NCI-H524 (cell line): ENCODE measurements around the gene COL4A5.

Experiments used
- DNase-seq, 2 experiments: peaks; one replicate each; lab custom pipeline; 2025; lab: John Stamatoyannopoulos, UW

Gene COL4A5

GRCh38 chrX:108641589-108642272 is 202.1 kb downstream of the COL4A5 start:
- no peak for DNase-seq

- no peak for DNase-seq
Observed at GRCh38 chrX:108642273-108642628, 202.6 kb downstream of the COL4A5 start.

GRCh38 chrX:108664701-108665100 is 225.1 kb downstream of the COL4A5 start:
- DNase-seq: no peak

GRCh38 chrX:108666101-108666500 is 226.5 kb downstream of the COL4A5 start:
- DNase-seq: no peak

- no peak for DNase-seq
Observed at GRCh38 chrX:108671526-108671925, 231.9 kb downstream of the COL4A5 start.

GRCh38 chrX:108696690-108697089 is 257.1 kb downstream of the COL4A5 start:
- no peak for DNase-seq

GRCh38 chrX:108699368-108699767 is 259.7 kb downstream of the COL4A5 start:
- peak; percentile 16 to 69 for DNase-seq

GRCh38 chrX:108701633-108702032 is 262.0 kb downstream of the COL4A5 start:
- DNase-seq: peak in 1 of 2 experiments; percentile 63

GRCh38 chrX:108702530-108702929 is 262.9 kb downstream of the COL4A5 start:
- no peak for DNase-seq

- no peak for DNase-seq
Observed at GRCh38 chrX:108704839-108705238, 265.2 kb downstream of the COL4A5 start.

- no peak for DNase-seq
Observed at GRCh38 chrX:108712886-108713285, 273.2 kb downstream of the COL4A5 start.

- DNase-seq: no peak
Observed at GRCh38 chrX:108722561-108722960, 282.9 kb downstream of the COL4A5 start.

GRCh38 chrX:108726748-108727147 is 287.1 kb downstream of the COL4A5 start:
- DNase-seq: no peak

GRCh38 chrX:108731153-108731552 is 291.5 kb downstream of the COL4A5 start:
- DNase-seq: no peak

- DNase-seq: peak in 1 of 2 experiments; percentile 42
Observed at GRCh38 chrX:108732630-108733321, 293.1 kb downstream of the COL4A5 start.

- DNase-seq: no peak
Observed at GRCh38 chrX:108734426-108734825, 294.8 kb downstream of the COL4A5 start.

- peak; percentile 37 to 56 for DNase-seq
Observed at GRCh38 chrX:108735091-108735678, 295.5 kb downstream of the COL4A5 start.

GRCh38 chrX:108735679-108736508 is 296.3 kb downstream of the COL4A5 start:
- DNase-seq: peak; percentile 37 to 46

GRCh38 chrX:108736509-108737479 is 297.2 kb downstream of the COL4A5 start, which contains the start of gene IRS4:
Gene IRS4, minus strand, starts transcription at chrX:108736563.
- peak; percentile 76 to 91 for DNase-seq

- DNase-seq: no peak
Observed at GRCh38 chrX:108737754-108738153, 298.1 kb downstream of the COL4A5 start.

GRCh38 chrX:108740299-108740774 is 300.7 kb downstream of the COL4A5 start:
- DNase-seq: no peak
